ENCODE measurements around the gene GOSR2.

DNA sequence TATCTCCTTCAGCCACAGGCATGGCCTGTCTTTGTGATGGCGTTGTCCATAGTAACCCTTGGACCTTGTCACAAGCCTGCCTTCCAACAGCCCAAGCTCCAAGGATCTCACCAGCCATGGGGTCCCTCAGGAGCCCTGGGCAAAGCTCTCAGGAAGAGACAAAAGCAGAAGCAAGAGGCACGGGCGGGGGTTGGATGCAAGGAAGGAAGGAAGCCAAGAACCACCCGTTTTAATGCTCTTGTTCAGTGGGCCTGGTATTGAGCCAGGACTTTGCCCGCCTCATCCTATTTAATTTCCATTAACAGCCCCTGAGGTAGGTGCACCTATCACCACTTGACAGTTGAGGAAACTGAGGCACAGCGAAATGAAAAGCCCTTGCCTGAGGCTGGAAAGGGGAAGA is 32.3 kb upstream of the GOSR2 start:
- TF ChIP-seq SUZ12 (IDR thresholded peaks at IDR 0.05; ENCODE audit: extremely low read depth, insufficient read depth, insufficient read length) (no peak), ZNF274 (IDR thresholded peaks at IDR 0.05; ENCODE audit: low read depth, low read length) (no peak)
